GM12875 (cell line): ENCODE data around the gene SH2B2.

Experiments used
- H3K4me3 ChIP-seq: one replicate; pipeline ENCODE4 v1.5.1; 2011; ENCODE audit warnings: low read depth, low read length, control low read depth
- TF ChIP-seq, protein P1 (sequence below): IDR thresholded peaks from 2 replicates; pipeline ENCODE4 v1.5.1; 2011; ENCODE audit warnings: low read depth, mild to moderate bottlenecking, control low read depth, inconsistent platforms, low read length, moderate library complexity, borderline replicate concordance; ENCODE audit not compliant: insufficient read depth

SH2B2 gene

DNA sequence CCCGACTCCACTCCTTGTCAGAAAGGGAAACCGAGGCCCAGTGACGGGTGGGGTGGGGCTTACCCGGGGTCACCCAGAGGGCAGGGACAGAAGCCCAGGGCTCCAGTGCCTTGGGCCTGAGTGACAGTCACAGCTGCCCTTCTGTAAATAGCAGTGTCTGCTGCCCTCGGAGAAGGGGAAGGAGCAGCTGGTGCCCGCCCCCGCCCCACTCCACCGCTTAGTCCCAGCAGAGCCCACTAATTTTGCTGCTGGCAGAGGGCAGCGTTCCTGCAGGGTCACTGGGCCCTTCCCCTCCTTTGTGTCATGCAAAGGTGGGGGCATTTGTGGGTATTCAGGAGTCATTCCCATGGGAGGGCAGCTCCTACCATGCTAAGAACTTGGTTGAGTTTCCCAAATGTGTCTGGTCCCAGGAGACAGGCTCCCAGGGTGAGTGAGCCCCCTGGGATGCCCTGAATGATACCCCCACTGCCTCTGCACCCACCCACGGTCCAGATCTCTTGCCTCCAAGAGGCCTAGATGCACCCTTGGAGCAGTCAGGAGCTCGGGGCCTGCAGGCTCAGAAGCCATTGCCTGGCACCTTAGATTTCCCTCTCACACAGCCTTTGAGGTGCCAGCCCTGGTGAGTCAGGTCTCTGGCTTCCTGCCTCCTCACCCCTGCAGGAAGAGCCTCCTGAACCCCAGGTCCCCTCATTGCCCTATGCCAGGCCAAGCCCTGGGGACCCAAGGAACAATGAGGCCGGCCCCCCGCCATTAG lies 17.2 kb downstream of the SH2B2 start:
- H3K4me3 ChIP-seq, result no peak overlapping the region
- TF ChIP-seq, protein P1, sequence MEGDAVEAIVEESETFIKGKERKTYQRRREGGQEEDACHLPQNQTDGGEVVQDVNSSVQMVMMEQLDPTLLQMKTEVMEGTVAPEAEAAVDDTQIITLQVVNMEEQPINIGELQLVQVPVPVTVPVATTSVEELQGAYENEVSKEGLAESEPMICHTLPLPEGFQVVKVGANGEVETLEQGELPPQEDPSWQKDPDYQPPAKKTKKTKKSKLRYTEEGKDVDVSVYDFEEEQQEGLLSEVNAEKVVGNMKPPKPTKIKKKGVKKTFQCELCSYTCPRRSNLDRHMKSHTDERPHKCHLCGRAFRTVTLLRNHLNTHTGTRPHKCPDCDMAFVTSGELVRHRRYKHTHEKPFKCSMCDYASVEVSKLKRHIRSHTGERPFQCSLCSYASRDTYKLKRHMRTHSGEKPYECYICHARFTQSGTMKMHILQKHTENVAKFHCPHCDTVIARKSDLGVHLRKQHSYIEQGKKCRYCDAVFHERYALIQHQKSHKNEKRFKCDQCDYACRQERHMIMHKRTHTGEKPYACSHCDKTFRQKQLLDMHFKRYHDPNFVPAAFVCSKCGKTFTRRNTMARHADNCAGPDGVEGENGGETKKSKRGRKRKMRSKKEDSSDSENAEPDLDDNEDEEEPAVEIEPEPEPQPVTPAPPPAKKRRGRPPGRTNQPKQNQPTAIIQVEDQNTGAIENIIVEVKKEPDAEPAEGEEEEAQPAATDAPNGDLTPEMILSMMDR, result no peak

DNA sequence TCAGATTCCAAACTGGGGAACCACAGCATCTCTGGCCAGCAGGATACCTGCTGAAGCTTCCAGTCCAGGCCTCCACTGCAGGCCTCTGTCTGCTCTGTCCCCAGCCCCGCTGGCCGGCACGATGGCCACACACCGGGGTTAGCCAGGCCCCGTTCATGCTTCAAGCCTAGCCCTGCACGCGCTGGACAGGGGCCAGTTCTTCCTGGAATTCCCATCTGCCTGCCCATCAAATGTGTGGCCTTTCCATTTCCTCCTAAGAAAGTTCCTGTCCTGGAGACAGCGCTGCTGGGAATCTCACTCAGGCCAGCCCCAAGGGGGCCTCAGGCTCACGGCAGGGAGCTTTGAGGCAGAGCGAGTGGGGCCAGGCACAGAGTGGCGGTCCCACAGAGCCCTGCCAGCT lies 18.0 kb downstream of the SH2B2 start:
- TF ChIP-seq, protein P1, result no peak
- no peak overlapping the region for H3K4me3 ChIP-seq

DNA sequence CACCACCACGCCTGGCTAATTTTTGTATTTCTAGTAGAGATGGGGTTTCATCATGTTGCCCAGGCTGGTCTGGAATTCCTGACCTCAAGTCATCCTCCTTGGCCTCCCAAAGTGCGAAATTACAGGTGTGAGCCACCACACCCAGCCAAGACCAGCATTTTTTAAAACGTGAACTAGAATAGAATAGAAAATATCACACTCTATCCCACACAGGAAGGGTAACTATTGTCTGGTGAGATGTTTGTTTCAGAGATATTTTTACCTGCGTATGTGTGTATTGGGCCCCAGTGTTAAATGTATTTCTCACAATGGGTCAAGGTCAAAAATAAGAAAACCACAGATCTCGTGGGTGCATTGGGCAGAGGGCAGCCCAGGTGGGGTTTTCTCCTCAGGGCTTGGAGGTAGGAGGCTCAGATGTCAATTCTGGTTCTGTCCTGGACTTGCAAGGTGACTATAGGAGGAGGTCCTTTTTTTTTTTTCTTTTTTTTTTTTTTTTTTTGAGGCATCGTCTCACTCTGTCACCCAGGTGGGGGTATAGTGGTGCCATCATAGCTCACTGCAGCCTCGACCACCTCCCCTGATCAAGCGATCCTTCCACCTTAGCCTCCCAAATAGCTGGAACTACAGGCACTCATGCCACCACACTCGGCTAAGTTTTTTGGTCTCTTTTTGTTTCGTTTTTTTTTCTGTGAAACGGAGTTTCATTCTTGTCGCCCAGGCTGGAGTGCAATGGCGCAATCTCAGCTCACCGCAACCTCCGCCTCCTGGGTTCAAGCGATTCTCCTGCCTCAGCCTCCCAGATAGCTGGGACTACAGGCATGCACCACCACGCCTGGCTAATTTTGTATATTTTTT lies 19.0 kb downstream of the SH2B2 start:
- TF ChIP-seq, protein P1, result no peak
- no peak overlapping the region for H3K4me3 ChIP-seq

DNA sequence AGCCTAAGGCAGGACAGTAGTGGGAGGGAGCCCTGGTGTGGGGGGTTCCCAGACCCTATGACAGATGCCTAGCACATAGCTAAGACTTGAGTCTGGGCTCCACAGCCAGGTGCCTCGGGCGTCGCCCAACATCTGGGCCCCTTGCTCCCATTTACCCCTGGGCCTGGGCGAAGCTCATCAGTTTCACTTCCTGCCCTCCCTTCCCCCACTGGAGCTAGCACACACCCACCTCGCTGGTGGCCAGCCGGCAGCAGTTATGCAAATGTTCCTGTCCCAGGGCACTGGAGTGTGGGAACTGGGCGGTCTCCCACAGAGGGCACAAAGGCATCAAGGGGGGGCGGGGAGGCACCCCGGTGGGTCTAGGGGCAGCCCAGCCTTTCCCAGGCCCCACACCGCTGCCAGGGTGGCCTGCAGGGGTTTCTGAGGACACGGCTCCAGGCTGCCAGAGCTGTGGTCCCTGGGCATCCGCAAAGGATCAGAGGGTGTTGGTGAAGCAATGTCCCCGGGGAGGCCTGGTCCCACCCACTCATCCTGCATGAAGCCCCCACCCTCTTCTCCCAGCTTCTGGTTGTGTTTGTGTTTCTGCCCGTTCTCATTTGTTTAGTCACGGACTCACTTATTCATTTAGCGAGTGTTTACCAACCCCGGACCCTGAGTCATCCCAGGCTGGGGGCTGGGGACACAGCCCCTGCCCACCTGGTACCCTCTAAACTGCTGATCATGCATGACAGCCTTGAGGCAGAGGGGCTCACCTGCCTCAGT lies 20.4 kb downstream of the SH2B2 start:
- H3K4me3 ChIP-seq, result peak overlapping the region; percentile 23
- TF ChIP-seq, protein P1, result no peak

DNA sequence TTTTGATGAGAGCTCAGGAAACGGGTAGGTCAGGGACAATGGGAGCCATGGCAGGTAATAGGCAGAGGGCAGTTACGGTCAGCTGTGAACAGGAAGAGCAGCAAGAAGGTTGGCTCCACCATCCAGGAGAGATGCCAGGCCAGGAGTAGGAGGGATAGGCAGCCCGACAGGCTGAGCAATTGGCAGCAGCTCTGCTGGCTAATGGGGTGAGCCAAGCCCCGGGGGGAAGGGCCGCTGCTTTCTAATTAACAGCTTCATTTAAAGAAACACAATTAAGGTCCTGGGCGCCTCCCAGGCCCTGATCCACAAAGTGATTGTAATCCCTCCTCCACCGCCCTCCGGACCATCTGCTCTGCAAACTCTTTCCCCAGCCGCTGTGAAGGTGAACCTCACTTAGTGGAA lies 23.7 kb downstream of the SH2B2 start:
- TF ChIP-seq, protein P1, result no peak
- no peak overlapping the region for H3K4me3 ChIP-seq

DNA sequence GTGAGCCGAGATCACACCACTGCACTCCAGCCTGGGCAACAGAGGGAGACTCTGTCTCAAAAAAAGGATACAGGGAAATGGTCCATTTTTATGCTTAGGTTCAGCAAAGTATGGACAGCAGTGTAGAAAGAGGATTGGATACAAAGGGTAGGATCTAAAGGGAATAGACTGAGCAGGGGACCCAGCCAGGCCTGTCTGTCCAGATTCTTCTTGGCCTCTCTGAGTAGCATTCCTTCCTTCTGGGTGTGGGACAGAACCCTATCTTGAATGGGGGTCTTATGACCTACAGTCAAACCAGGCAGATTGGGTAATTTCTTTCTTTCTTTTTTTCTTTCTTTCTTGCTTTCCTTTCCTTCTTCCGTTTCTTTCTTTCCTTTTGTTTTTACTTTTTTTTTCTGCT lies 25.6 kb downstream of the SH2B2 start:
- no peak overlapping the region for H3K4me3 ChIP-seq
- TF ChIP-seq, protein P1, result no peak
